CD4-positive, alpha-beta T cell treated with Interleukin-4 for 1 hour (primary cell): ENCODE measurements around the gene CLOCK.

Source experiments
- DNase-seq, 2 donors: peaks; one replicate each; pipeline ENCODE4 v3.0.0-alpha.2; 2020 to 2022

Gene CLOCK

GRCh38 chr4:55475394-55476243 is 71.1 kb downstream of the CLOCK start:
- DNase-seq = no peak

- DNase-seq = no peak
Observed at GRCh38 chr4:55469979-55470378, 76.7 kb downstream of the CLOCK start.

GRCh38 chr4:55468724-55469123 is 78.0 kb downstream of the CLOCK start:
- DNase-seq = no peak

- DNase-seq = no peak
Observed at GRCh38 chr4:55466001-55466400, 80.7 kb downstream of the CLOCK start.

GRCh38 chr4:55458611-55459010 is 88.1 kb downstream of the CLOCK start:
- DNase-seq = no peak

- DNase-seq = no peak
Observed at GRCh38 chr4:55458164-55458563, 88.5 kb downstream of the CLOCK start.

GRCh38 chr4:55450566-55450965 is 96.1 kb downstream of the CLOCK start:
- no peak for DNase-seq

- no peak for DNase-seq
Observed at GRCh38 chr4:55447831-55448230, 98.9 kb downstream of the CLOCK start.

- DNase-seq = no peak
Observed at GRCh38 chr4:55447108-55447708, 99.5 kb downstream of the CLOCK start.

GRCh38 chr4:55446578-55446922 is 100.2 kb downstream of the CLOCK start:
- DNase-seq = no peak

GRCh38 chr4:55445921-55446577 is 100.7 kb downstream of the CLOCK start:
- DNase-seq = no peak

GRCh38 chr4:55444827-55445226 is 101.9 kb downstream of the CLOCK start:
- peak in 1 of 2 donors; percentile 16 for DNase-seq

- no peak for DNase-seq
Observed at GRCh38 chr4:55442541-55442940, 104.2 kb downstream of the CLOCK start.

- DNase-seq = no peak
Observed at GRCh38 chr4:55440786-55441185, 105.9 kb downstream of the CLOCK start.

- no peak for DNase-seq
Observed at GRCh38 chr4:55439023-55439422, 107.7 kb downstream of the CLOCK start.

GRCh38 chr4:55438314-55438713 is 108.4 kb downstream of the CLOCK start:
- DNase-seq = no peak

GRCh38 chr4:55437823-55438222 is 108.9 kb downstream of the CLOCK start:
- no peak for DNase-seq

- DNase-seq = no peak
Observed at GRCh38 chr4:55437356-55437796, 109.3 kb downstream of the CLOCK start.

- peak in 1 of 2 donors; percentile 25 for DNase-seq
Observed at GRCh38 chr4:55435141-55435841, 111.4 kb downstream of the CLOCK start.

- no peak for DNase-seq
Observed at GRCh38 chr4:55431710-55432336, 114.9 kb downstream of the CLOCK start.

- no peak for DNase-seq
Observed at GRCh38 chr4:55424791-55425190, 121.9 kb downstream of the CLOCK start.

- no peak for DNase-seq
Observed at GRCh38 chr4:55416176-55416575, 130.5 kb downstream of the CLOCK start.

- no peak for DNase-seq
Observed at GRCh38 chr4:55411621-55412020, 135.1 kb downstream of the CLOCK start.
